Right renal cortex interstitium (tissue), 3 donors: Measurements from ENCODE around the gene SHISA2. TPM values are rescaled to one million over a fixed set of nuclear protein-coding genes. Genes with fewer than 3 reads are reported as not detected.
"Not testable (repeated sequence)": the region's sequence is repeated elsewhere in the genome, so short reads cannot be mapped to it uniquely, and the experiment has no call there.

ENCODE experiments used
- DNase-seq, 3 donors: peaks; one replicate each; pipeline ENCODE4 v3.0.0-alpha.2; 2013; ENCODE audit warnings: low read depth in 3 of 3, low spot score in 2 of 3
- polyA plus RNA-seq, 3 donors: library from polyadenylated mRNA; unstranded; fragments of 120-200 nt; gene quantifications; one replicate each; pipeline ENCODE4 v1.2.1, GENCODE V29; 2013; ENCODE audit not compliant: insufficient read length in 3 of 3

The SHISA2 gene
- 10 to 100 TPM; 57.5 to 68.9 (median 63.3) TPM for polyA plus RNA-seq

DNA sequence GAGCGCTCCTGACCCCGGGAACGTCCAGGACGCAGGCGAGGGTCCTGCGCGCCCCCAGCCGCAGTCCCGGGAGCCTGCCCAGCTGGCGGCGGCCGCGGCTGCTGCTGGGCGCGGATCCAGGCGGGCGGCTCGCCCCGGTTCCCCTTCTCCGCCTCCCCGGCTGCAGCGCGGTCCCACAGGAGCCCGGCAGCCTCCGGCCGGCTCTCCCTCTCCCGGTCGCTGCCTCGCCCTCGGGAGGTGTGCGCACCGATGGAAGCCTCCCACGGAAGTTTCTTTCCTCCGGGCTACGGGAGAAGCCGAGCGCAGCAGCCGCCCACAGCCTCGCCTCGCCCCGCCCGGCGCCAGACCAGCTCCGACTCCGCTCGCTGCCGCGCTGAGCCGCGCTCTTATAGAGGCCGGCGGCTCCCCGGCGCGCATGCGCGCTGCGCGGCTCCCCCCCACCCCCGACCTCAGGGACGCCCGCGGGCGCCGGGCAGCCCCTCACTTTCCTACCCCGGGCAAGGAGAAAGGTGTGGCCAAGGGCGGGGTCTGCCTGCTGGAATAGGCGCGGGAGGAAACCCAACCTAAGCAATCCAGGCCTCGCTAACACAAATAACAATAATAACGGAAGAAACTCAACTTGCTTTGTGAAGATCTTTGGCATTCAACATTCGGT lies at the start of gene SHISA2:
Gene SHISA2, minus strand, starts transcription at position 360 of the 655 bp plus-strand sequence. CDS start 1,041 bp downstream, outside the sequence.
- no peak for DNase-seq

DNA sequence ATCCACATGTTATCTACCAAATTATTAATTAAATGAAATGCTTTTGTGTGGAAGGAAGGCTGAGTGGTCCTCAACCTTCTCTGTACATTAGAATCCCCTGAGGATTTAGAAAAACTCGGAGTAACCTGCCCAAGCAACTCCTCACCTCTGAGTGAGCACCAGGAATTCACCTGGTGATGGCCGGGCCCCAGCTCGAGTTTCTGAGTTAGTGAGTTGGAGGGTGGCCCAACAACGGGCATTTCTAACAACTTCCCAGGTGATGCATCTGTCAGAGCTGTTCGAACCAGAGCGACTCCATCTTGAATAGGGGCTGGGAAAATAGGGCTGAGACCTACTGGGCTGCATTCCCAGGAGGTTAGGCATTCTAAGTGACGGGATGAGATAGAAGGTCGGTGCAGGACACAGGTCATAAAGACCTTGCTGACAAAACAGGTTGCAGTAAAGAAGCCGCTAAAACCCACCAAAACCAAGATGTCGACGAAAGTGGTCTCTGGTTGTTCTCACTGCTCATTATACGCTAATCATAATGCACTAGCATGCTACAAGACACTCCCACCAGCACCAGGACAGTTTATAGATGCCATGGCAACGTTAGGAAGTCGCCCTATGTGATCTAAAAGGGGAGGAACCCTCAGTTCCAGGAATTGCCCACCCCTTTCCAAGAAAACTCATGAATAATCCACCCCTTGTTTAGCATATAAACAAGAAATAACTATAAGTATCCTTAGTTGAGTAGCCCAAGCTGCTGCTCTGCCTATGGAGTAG lies 44.2 kb upstream of the SHISA2 start:
- DNase-seq: no peak

DNA sequence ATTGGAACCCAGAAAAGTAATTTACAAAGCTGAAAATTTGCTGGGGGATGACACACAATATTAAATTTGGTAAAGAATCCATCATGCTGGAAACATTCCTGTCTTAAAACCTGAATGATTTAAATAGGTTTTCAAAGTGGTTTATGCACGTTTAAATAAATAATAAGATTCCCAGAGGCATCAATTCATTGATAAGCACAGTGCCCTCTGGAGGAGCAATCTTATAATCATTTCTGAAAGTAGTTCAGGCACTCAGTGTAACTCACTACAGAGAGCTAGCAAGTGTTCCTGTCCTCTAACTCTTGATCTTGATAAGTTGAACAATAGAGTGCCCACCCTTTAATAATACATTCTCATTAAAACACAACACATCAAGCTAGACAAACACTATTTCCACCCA lies 43.5 kb upstream of the SHISA2 start:
- DNase-seq: no peak

DNA sequence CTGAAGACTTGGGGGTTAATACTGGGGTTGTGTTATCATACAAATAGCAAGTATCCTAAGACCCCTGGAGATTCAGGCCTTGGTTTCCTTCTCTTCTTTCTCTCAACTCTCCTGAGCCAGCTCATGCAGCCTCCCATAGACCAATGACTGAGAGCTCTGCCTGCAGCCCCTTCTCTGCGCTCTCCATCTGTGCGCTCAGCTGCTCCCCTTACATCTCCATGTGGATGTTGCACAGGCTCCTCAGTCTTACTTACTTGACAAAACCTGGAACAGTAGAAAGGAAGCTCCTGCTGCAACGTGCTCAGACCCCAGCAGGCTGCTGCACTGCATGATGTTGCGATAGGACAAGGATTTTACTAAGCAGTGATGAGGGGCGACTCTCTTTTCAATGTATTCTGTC lies 25.0 kb upstream of the SHISA2 start:
- DNase-seq: not testable (repeated sequence)

DNA sequence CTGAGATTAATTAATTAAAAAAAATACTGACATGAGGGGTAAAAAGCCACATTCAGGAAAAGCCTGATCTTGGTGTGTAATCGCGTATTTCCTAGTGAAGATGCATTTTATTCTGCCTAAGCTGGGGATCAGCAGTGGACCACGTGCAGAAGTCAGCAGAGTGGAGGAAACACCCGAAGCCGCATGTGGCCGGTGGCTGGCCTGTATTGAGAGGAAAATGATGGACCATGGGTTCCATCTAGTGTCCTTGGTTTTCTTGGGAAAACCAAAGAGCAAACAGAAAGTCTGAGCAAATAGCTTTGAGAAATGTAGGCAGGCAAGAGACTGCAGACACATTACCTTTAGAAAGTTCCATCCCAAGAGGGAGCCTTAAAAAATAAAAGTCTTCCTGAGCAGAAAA lies 23.7 kb upstream of the SHISA2 start:
- DNase-seq: no peak

DNA sequence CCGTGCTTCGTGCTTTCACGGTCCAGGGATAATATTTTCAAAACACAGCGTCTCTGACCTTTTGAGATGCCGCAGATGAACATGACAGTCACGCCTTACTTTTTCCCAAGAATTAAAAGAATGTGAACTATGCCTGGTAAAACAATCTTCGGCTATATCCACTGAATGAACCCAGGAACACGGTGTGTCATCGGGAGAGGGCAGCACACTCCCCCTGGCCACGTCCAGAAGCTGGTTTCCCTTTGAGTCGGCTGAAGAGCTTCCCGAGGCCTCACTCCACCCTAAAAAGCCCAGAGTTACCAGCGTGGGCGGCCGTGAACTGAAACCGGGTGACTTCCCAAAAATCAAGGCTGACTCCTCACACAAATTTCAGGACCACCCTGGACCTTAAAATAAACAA lies 22.9 kb upstream of the SHISA2 start:
- no peak for DNase-seq

DNA sequence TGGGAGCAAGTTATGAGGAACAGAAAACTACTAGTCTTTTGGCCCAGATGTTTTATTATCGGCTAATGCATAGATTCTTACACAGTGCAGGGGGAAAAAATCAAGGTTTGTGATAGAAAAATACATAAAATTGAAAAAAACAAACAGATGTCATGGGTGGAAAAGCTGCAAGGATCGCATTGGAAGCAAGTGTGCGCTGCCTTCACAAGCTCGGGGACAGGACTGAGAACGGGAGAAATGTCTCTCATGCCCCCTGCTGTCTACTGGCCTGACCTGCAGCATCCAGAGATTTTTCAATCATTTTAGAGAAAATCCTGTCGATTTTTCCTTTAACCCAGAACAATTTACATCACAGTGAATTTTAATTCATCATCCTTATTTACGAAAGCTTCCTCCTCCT lies 20.5 kb upstream of the SHISA2 start:
- not testable (repeated sequence) for DNase-seq

DNA sequence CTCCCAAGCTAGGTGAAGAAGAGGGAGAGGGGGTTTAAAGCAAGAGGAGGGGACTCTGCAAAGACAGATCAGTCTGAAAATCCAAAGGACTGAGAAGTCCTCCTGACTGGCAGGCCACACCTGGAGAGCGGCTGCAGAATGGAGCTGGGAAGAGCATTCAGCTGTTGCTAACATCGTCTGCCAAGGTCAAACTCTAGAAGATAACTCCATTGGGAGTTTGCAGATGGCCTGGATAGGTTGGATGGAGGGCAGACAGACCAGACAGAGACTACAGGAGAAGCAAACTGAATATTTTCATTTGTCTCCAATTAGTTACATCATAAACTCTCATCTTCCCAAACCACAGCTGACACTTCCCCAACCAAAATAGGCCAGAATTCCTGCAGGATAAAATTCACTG lies 19.9 kb upstream of the SHISA2 start:
- DNase-seq: no peak

DNA sequence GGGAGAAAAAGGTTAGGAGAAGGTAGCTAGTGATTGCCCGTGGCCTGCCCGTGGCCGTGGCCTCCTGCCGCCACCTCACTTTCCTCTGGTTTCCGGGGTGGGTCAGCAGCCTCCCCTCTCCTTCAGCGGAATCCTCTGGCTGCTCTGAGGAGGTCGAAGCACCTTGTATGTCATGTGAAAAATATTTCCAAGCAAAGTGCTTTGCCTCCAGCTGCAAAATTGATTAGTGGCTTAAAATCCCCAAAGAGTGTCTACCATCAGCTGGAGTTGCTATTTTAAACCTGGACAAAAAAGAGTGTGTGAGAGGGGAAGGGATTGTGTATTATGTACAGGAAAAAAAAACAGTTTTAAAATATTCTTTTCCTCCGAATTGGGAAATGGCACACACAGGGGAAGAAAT lies 17.8 kb upstream of the SHISA2 start:
- not testable (repeated sequence) for DNase-seq

DNA sequence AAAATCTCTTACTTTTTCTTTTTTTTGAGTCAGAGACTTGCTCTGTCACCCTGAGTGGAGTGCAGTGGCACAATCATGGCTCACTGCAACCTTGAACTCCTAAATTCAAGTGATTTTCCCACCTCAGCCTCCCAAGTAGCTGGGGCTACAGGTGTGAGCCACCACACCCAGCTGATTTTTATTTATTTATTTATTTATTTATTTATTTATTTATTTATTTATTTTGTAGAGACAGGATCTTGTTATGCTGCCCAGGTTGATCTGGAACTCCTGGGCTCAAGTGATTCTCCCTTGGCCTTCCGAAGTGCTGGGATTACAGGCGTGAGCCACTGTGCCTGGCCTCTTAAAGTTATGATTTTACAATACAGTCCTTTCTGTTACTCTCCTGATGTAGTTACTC lies 16.6 kb upstream of the SHISA2 start:
- not testable (repeated sequence) for DNase-seq

DNA sequence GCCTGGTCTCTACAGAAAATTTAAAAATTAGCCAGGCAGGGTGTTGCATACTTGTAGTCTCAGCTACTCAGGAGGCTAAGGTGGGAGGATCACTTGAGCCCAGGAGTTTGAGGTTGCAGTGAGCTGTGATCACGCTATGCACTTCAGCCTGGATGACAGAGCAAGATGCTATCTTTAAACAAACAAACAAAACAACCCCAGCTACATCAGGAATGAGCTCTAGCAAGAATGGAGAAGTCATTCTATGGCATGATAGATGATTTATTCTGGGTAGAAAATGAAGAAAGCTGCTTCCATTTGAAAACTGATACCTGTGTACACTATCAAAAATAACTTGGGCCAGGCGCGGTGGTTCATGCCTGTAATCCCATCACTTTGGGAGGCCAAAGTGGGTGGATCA lies 15.8 kb upstream of the SHISA2 start:
- no peak for DNase-seq

DNA sequence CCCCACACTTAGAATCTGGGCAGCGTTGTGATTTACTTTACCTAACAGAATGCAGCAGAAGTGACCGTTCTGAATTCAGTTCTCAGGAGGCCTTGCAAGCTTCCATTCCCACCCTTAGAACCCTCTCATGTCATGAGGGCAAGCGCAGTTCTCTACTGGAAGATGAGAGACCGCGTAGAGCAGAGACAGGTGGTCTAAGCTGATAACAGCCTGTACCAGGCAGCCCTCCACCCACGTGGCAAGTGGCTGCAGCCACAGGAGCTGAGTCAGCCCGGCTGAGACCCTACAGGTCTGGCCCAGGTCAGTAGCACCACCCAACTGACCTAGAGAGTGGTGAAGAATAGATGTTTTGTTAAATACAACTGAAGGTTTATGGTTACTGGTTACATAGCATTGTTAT lies 14.7 kb upstream of the SHISA2 start:
- not testable (repeated sequence) for DNase-seq

DNA sequence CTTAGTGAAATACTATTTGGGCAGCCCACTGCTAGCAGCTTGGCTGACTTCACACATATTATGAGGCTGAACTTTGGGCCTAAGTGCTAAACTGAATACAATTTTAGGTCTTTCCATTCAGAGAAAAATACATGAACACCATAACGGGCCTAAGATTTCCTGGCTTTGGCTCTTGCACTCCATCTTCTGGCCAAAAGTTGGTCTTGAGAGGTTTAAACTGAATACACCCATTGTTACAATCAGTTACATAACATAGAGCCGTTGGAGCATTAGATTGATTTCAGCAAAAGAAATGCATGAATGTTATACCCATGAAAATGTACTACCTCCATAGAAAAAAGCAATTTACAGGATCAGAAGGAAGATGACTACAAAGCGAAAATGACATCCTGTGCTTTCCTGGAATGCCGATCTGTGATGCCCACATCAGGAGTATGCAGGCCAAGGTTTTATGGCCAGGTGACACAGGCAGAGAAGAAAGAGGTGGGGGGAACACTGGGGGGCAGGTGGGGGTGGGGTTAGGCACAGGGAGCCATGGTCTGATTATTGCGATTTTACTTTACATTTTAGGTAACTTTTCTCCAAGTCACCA lies 11.1 kb upstream of the SHISA2 start:
- no peak for DNase-seq

DNA sequence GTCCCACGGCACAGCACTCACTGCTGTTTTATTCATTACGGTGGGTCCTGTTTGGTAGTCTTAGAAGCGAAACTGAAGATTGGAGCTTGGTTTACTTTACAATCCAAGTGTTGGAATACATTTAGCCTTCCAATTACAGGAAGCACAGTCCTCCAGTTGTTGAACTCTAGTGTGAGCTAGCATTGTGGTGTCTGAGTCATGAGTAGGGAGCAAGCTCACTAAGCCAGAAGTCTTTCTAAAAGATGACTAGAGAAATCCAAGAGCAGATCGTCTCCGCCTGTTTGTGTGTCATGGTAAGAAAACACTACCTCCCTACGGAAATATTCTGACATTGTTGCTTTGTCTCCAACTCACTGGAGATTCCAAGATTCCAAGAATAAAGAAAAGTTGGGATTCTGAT lies 10.1 kb upstream of the SHISA2 start:
- DNase-seq: no peak

DNA sequence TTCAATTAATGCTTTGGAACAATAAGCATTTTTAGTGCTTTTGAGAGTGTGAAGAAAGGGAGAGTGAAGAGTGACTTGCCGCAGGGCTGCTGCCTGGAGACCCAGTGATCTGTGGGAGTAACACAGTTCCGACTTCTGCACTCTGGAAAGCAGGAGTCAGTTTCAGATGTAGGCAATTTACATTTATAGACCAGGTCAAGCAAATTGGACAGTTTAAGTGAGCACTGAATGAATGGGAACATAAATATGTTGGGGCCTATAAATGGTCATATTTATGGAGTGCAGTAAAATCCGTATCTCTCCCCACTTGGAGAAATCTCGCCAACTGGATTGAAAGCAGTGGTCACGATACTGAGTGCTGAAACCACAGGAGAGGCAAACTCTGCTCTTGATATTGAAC lies 9.4 kb upstream of the SHISA2 start:
- no peak for DNase-seq

DNA sequence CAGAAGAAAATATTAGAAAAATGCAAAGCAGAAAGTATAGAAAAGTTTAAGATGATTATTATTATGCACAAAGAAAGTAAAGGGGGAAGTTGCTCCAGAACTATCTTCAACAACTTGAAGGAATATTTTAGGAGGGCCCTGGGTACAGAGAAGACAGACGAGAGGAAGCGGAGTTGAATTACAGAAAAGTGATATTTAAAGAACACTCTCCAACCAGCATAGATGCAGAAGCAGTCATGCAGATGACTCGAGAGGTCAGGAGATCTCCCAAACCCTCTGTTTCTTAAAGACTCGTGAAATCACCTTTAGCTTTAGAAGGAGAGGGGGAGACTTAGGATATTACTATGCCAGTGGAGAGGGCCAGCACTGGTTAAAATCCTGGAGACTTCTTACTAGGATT lies 8.5 kb upstream of the SHISA2 start:
- no peak for DNase-seq

DNA sequence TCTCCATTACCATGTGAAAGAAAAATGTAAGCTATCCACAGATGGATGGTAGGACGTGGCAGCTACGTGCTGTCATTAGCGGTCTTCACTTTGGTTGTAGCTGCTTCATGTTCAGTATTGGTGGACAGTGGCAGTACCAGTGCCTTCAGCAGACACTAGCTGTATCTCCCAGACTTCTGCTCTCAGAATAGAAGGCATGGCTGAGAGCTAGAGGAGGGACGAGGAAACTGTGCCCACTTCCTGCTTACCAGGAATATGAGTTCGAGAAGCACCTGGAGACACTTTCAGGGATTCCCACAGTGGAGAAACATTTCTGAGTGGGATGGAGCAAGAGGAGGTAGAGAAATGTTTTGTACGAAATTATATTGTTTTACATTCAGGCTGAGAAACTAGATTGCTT lies 6.9 kb upstream of the SHISA2 start:
- no peak for DNase-seq

DNA sequence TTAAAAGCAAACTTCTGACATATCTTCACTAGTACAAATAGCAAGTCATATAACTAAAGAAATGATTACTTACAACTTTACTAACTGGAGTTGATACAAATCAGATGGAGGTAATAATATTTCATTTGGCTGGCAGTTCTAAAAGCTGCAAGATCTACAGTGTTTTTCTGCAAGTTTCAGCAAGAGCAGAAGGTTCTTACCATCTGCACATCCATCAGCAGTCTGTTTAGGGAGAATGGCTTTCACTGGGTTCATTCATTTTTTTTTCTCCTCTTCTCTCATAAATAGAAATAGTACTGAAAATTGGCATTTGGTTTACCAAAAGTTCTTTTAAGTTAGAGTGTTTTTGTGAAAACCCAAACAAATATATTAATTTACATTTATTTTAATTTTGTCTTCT lies 3.1 kb upstream of the SHISA2 start:
- no peak for DNase-seq

DNA sequence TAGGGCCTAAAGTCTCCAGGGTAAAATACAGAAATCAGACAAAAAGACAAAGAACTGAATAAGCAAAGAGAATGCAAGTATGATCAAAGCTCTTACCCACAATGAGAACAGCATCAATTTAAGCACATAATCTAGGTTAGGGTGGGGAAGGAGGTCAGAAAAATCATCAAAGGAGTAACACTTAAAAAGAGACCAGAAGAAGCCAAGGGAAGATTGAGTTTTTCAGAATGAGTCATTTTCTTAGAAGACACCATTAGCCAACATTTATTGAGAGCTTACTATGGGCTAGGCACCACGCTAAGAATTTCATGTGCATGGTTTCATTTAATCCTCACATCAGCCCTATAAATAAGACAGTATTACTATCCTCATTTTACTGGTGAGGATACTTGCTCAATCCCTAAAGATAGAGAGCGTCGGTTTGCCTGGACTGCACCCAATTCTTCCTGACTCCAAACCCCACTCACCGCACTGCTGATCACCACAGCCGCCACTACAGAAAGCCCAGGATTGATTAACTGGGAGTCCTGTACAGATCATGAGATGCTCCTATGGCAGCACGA lies 1.7 kb upstream of the SHISA2 start:
- DNase-seq: no peak

DNA sequence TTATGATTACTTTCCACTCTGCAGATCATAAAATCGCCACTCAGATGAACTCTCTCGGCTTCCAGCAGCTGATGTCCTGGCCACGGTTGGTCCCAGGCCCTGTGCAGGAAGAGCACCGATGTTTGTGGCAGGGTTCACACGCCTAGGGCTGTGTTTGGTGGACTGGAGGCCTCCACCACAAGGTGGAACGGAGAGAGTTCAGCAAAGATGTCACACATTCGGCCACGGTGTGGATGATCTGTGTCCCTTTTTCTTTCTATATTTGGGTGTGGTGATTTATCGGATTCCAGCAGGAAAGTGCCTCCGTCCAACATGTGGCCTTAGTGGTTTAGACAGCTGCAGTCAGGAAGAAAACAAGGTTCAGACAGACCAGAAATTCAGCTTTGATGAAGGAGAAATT lies 521 bp upstream of the SHISA2 start:
- DNase-seq: no peak

DNA sequence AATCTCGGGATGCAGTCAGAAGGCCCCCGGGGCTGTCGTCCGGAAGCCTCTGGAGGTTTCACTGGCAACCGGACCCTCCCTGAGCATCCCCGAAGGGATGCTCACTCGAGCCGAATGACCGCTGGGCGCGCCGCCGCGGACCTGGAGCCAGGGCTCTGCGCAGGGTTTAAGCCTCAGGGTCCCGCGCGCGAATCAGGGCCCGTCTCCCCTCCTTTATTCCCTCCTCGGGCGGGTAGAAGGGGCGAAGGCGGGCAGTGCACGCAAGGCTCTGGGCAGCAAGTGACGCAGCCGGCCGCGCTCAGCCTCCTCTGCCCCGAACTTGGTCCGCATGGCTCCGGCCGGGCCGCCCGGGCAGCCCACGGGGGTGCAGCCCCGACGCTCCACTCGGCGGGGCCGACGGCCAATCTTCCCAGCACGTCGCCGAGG lies 572 bp downstream of the SHISA2 start:
- no peak for DNase-seq
